CD14-positive monocyte (primary cell): ENCODE data around the gene CNN3. TPM values are rescaled to one million over a fixed set of nuclear protein-coding genes. Genes with fewer than 3 reads are reported as not detected.

Experiments used
- DNase-seq, 3 donors: peaks; one replicate each; pipeline ENCODE4 v3.0.0-alpha.2; 2011 to 2022
- H2AFZ ChIP-seq: 2 replicates; pipeline ENCODE4 v1.6.0; 2012; ENCODE audit warnings: mild to moderate bottlenecking, low read depth, low read length, inconsistent platforms; ENCODE audit not compliant: insufficient read depth, poor library complexity, severe bottlenecking
- H3K27ac ChIP-seq, 2 donors: 1 replicate in 1 of 2; 2 replicates in 1 of 2; pipeline ENCODE4 v1.5.1; 2012 to 2013; ENCODE audit warnings: low read length in 2 of 2, control low read depth in 1 of 2, inconsistent platforms in 1 of 2, low read depth in 1 of 2, mild to moderate bottlenecking in 1 of 2
- H3K27me3 ChIP-seq, 2 donors: one replicate each; pipeline versions ENCODE4 v1.6.0 to v1.6.1; 2011 to 2013; ENCODE audit warnings: low read length in 2 of 2; ENCODE audit not compliant: control insufficient read depth in 2 of 2, insufficient read depth in 2 of 2
- H3K36me3 ChIP-seq, 2 donors: replicated peaks in 1 of 2; 1 replicate in 1 of 2; 2 replicates in 1 of 2; pipeline versions ENCODE4 v1.5.1 to v1.6.1; 2012 to 2013; ENCODE audit warnings: low read length in 2 of 2, control low read depth in 1 of 2, inconsistent platforms in 1 of 2, mild to moderate bottlenecking in 1 of 2; ENCODE audit not compliant: insufficient read depth in 2 of 2, control insufficient read depth in 1 of 2
- H3K4me1 ChIP-seq, 2 donors: 1 replicate in 1 of 2; 2 replicates in 1 of 2; pipeline versions ENCODE4 v1.5.1 to v1.6.1; 2012 to 2013; ENCODE audit warnings: low read length in 2 of 2, control low read depth in 1 of 2, inconsistent platforms in 1 of 2, mild to moderate bottlenecking in 1 of 2, moderate library complexity in 1 of 2; ENCODE audit not compliant: insufficient read depth in 2 of 2, control insufficient read depth in 1 of 2
- H3K4me2 ChIP-seq: replicated peaks from 2 replicates; pipeline ENCODE3; 2012; ENCODE audit warnings: low read length, moderate library complexity, mild to moderate bottlenecking; ENCODE audit not compliant: poor library complexity, severe bottlenecking; ENCODE audit errors: extremely low read depth
- H3K4me3 ChIP-seq, 3 experiments: fragments of 200-600 bp in 1 of 3; sonication (generic) in 1 of 3; replicated peaks in 1 of 3; 1 replicate in 2 of 3; 2 replicates in 1 of 3; pipeline ENCODE4 v1.5.1; 2011 to 2013; ENCODE audit warnings: low read length in 3 of 3, mild to moderate bottlenecking in 3 of 3, control low read depth in 2 of 3, low read depth in 2 of 3, inconsistent platforms in 1 of 3, moderate library complexity in 1 of 3
- H3K79me2 ChIP-seq: 2 replicates; pipeline ENCODE4 v1.6.0; 2012; ENCODE audit warnings: mild to moderate bottlenecking, control low read depth, inconsistent platforms, low read length, moderate library complexity; ENCODE audit not compliant: insufficient read depth
- H3K9ac ChIP-seq: 2 replicates; pipeline ENCODE4 v1.6.0; 2017; ENCODE audit warnings: low read length, mild to moderate bottlenecking; ENCODE audit not compliant: insufficient read depth, poor library complexity, severe bottlenecking
- H3K9me3 ChIP-seq, 2 donors: replicated peaks in 1 of 2; 1 replicate in 1 of 2; 2 replicates in 1 of 2; pipeline versions ENCODE4 v1.5.1 to v1.6.1; 2012 to 2013; ENCODE audit warnings: low read length in 2 of 2, control low read depth in 1 of 2; ENCODE audit not compliant: control insufficient read depth in 1 of 2, insufficient read depth in 1 of 2
- H4K20me1 ChIP-seq: 2 replicates; pipeline ENCODE4 v1.6.0; 2012; ENCODE audit warnings: mild to moderate bottlenecking, low read length, control low read depth, moderate library complexity; ENCODE audit not compliant: insufficient read depth
- H3K27ac Mint-ChIP-seq, 7 donors: one replicate each; pipeline ENCODE4 v1.8.0; 2020; ENCODE audit warnings: mild to moderate bottlenecking in 7 of 7, mixed read lengths in 7 of 7, moderate library complexity in 6 of 7, inconsistent platforms in 2 of 7
- H3K27me3 Mint-ChIP-seq, 3 donors: one replicate each; pipeline ENCODE4 v1.8.0; 2021 to 2022; ENCODE audit warnings: low read depth in 3 of 3, mild to moderate bottlenecking in 3 of 3, mixed read lengths in 3 of 3, moderate library complexity in 3 of 3, inconsistent platforms in 1 of 3
- H3K36me3 Mint-ChIP-seq, 2 donors: one replicate each; pipeline ENCODE4 v1.8.0; 2020; ENCODE audit warnings: mixed read lengths in 2 of 2, inconsistent platforms in 1 of 2, mild to moderate bottlenecking in 1 of 2
- H3K4me1 Mint-ChIP-seq: one replicate; pipeline ENCODE4 v1.8.0; 2020; ENCODE audit warnings: mild to moderate bottlenecking, mixed read lengths
- H3K4me3 Mint-ChIP-seq, 2 donors: one replicate each; pipeline ENCODE4 v1.8.0; 2020; ENCODE audit warnings: mild to moderate bottlenecking in 2 of 2, mixed read lengths in 2 of 2, moderate library complexity in 1 of 2
- H3K9me3 Mint-ChIP-seq, 7 donors: one replicate each; pipeline ENCODE4 v1.8.0; 2020 to 2022; ENCODE audit warnings: mixed read lengths in 7 of 7, mild to moderate bottlenecking in 6 of 7, moderate library complexity in 6 of 7, inconsistent platforms in 2 of 7
- WGBS: methylation state at CpG from one replicate; pipeline ENCODE4 v1.1.5; 2013; ENCODE audit warnings: missing lambda C conversion rate; ENCODE audit not compliant: insufficient coverage; 5-methylcytosine and 5-hydroxymethylcytosine counted together
- intact Hi-C, 2 donors: fragments of 100-400 bp; cut with micrococcal nuclease; formaldehyde crosslinking; loops; one replicate each; pipeline versions ENCODE4 v1.15.0 to v1.15.1; 2023
- polyA plus RNA-seq, 3 donors: library from polyadenylated mRNA; depleted of rRNA in 1 of 3; unstranded in 2 of 3; stranded (reverse) in 1 of 3; fragments of 300-500 nt in 2 of 3; fragments of >200 nt in 1 of 3; fragmentation: Illumina TruSeq in 2 of 3; gene quantifications; 1 replicate in 2 of 3; 2 replicates in 1 of 3; pipeline ENCODE4 v1.2.3, GENCODE V29; 2012 to 2021
- TF ChIP-seq, protein P1 (sequence below): fragments of 200-600 bp; IDR thresholded peaks from one replicate; pipeline ENCODE4 v1.8.0; 2022; ENCODE audit warnings: antibody characterized with exemption, mild to moderate bottlenecking

Gene CNN3
- polyA plus RNA-seq, 3 donors, result 0.08 to 0.09 (median 0.08) TPM

DNA sequence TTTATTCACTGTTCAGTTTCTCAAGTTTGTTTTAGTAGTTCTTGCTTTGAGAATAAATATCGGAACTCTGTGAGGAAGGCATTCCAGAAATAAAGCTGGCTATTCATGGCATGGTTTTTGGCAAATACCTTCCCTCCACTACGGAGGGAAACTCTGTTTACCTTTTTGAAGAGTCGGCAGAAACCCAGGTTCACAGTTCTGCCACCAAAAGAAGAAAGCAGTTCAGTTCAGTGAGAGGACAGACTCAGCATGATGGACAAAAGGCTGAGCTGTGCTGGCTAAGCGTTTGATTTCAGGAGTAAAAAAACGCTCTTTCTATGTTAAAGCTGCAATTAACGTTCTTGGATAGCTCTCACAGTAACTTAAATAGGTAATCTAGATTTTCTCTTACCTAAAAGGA lies 42.4 kb downstream of the CNN3 start:
- Histone ChIP-seq H3K27ac (no peak overlapping the region), H3K9me3 (no peaks in the 10 kb centered on the region), H3K4me2 (no peak overlapping the region), H2AFZ (no peak overlapping the region), H3K36me3 (no peaks in the 10 kb centered on the region), H4K20me1 (no peaks in the 10 kb centered on the region), H3K27me3 (no peaks in the 10 kb centered on the region), H3K4me3 (no peak overlapping the region), H3K79me2 (no peaks in the 10 kb centered on the region), H3K4me1 (no peaks in the 10 kb centered on the region), H3K9ac (no peak overlapping the region)
- intact Hi-C loops, result no loop called here
- H3K36me3 Mint-ChIP-seq, result no peaks in the 10 kb centered on the region
- no peak overlapping the region for H3K4me3 Mint-ChIP-seq
- no peak overlapping the region for H3K27ac Mint-ChIP-seq
- H3K9me3 Mint-ChIP-seq, result no peaks in the 10 kb centered on the region
- DNase-seq, result no peak
- H3K4me1 Mint-ChIP-seq, result peaks cover 9% of the 10 kb centered on the region
- 100% methylated on average over 2 of the region's 6 CpGs for WGBS
- TF ChIP-seq, protein P1, sequence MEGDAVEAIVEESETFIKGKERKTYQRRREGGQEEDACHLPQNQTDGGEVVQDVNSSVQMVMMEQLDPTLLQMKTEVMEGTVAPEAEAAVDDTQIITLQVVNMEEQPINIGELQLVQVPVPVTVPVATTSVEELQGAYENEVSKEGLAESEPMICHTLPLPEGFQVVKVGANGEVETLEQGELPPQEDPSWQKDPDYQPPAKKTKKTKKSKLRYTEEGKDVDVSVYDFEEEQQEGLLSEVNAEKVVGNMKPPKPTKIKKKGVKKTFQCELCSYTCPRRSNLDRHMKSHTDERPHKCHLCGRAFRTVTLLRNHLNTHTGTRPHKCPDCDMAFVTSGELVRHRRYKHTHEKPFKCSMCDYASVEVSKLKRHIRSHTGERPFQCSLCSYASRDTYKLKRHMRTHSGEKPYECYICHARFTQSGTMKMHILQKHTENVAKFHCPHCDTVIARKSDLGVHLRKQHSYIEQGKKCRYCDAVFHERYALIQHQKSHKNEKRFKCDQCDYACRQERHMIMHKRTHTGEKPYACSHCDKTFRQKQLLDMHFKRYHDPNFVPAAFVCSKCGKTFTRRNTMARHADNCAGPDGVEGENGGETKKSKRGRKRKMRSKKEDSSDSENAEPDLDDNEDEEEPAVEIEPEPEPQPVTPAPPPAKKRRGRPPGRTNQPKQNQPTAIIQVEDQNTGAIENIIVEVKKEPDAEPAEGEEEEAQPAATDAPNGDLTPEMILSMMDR, result no peak
- H3K27me3 Mint-ChIP-seq, result peaks cover 0 to 2% (median 0%) of the 10 kb centered on the region in 3 donors

DNA sequence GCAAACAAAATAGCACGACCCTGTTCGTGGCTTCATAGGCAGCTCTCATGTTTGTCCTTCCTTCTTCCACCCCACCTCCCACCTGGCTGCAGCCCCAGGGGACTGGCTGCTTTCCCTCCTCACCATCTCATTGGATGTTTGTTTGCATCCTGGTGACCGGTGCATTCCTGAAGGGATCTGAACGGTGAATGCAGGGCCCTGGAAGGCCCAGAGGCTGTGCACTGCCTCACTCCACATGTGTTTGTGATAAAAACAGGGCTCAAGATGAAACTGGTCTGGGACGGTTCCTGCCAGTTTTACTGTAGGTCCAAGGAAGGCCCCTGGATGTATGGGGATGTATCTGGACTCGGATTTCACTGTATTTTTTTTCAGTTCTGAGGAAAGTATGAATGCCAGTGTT lies 42.8 kb downstream of the CNN3 start:
- Histone ChIP-seq H3K27me3 (no peaks in the 10 kb centered on the region), H3K4me1 (no peaks in the 10 kb centered on the region), H2AFZ (no peak overlapping the region), H3K4me2 (no peak overlapping the region), H4K20me1 (no peaks in the 10 kb centered on the region), H3K79me2 (no peaks in the 10 kb centered on the region), H3K27ac (no peak overlapping the region), H3K4me3 (no peak overlapping the region), H3K9me3 (no peaks in the 10 kb centered on the region), H3K9ac (no peak overlapping the region), H3K36me3 (no peaks in the 10 kb centered on the region)
- Mint-ChIP-seq H3K27ac (no peak overlapping the region), H3K9me3 (no peaks in the 10 kb centered on the region), H3K36me3 (no peaks in the 10 kb centered on the region), H3K4me3 (no peak overlapping the region), H3K4me1 (peaks cover 9% of the 10 kb centered on the region), H3K27me3 (peaks cover 0 to 2% (median 0%) of the 10 kb centered on the region in 3 donors)
- WGBS, result 91% methylated on average over 6 of the region's 6 CpGs
- TF ChIP-seq, protein P1, result no peak
- intact Hi-C loops, result no loop called here
- DNase-seq, result no peak
